Testis (tissue), 5 donors: ENCODE measurements around the gene KCTD5. TPM values are rescaled to one million over a fixed set of nuclear protein-coding genes. Genes with fewer than 3 reads are reported as not detected.
"Not testable (repeated sequence)": the region's sequence is repeated elsewhere in the genome, so short reads cannot be mapped to it uniquely, and the experiment has no call there.

Experiments used
- DNase-seq: peaks from one replicate; pipeline ENCODE4 v3.0.0-alpha.2; 2019
- H3K27ac ChIP-seq, 2 donors: fragments of 200-600 bp; sonication (generic); one replicate each; pipeline ENCODE4 v1.5.1; 2019
- H3K27me3 ChIP-seq: fragments of 200-600 bp; sonication (generic); one replicate; pipeline ENCODE4 v1.5.1; 2019
- H3K36me3 ChIP-seq: fragments of 200-600 bp; sonication (generic); one replicate; pipeline ENCODE4 v1.5.1; 2017; ENCODE audit warnings: low read depth; ENCODE audit errors: missing control alignments
- H3K4me1 ChIP-seq: fragments of 200-600 bp; sonication (generic); one replicate; pipeline ENCODE4 v1.5.1; 2019
- H3K4me3 ChIP-seq, 2 donors: fragments of 200-600 bp; sonication (generic); one replicate each; pipeline ENCODE4 v1.5.1; 2017 to 2019
- H3K9me3 ChIP-seq: fragments of 200-600 bp; sonication (generic); one replicate; pipeline ENCODE4 v1.5.1; 2017
- POLR2A ChIP-seq: fragments of 450-650 bp; IDR thresholded peaks from one replicate; pipeline ENCODE4 v1.6.1; 2017; ENCODE audit warnings: antibody characterized with exemption, mild to moderate bottlenecking, moderate library complexity
- WGBS, 2 donors: methylation state at CpG; one replicate each; pipeline ENCODE4 v1.1.5; 2018; 5-methylcytosine and 5-hydroxymethylcytosine counted together
- intact Hi-C: fragments of 100-400 bp; cut with DNase I; formaldehyde crosslinking; loops from one replicate; pipeline ENCODE4 v1.15.1; 2023; ENCODE audit warnings: low total_unique reads
- long read RNA-seq, 2 donors: transcript quantifications; one replicate each; lab custom pipeline, GENCODE V29; 2026
- polyA plus RNA-seq: library from polyadenylated mRNA; stranded (reverse); fragments of 350-450 nt; fragmentation: Illumina TruSeq; extraction: RNeasy Lipid Tissue Mini Kit (QIAGEN cat#74804); gene quantifications from one replicate; pipeline ENCODE4 v1.2.3, GENCODE V29; 2014; ENCODE audit warnings: low read depth, low replicate concordance; ENCODE audit not compliant: insufficient read depth
- total RNA-seq, 2 donors: library from RNA; depleted of rRNA; stranded (reverse); fragments of >200 nt; gene quantifications; one replicate each; pipeline ENCODE4 v1.2.3, GENCODE V29; 2016
- TF ChIP-seq, protein P1 (sequence below), 3 experiments: fragments of 450-650 bp in 2 of 3; fragments of 200-600 bp in 1 of 3; sonication (generic) in 1 of 3; IDR thresholded peaks; one replicate each; pipeline ENCODE4 v1.5.1; 2016 to 2019; ENCODE audit warnings: antibody characterized with exemption in 3 of 3, mild to moderate bottlenecking in 2 of 3, moderate library complexity in 1 of 3

KCTD5 gene, protein sequence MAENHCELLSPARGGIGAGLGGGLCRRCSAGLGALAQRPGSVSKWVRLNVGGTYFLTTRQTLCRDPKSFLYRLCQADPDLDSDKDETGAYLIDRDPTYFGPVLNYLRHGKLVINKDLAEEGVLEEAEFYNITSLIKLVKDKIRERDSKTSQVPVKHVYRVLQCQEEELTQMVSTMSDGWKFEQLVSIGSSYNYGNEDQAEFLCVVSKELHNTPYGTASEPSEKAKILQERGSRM
- 10 to 100 TPM; 63.9 to 72.2 TPM for total RNA-seq
- 33.3 TPM for polyA plus RNA-seq
- long read RNA-seq, donor 1, transcript KCTD5-201 (6 exons, 2,482 nt), result major isoform, 16 of 16 reads
- long read RNA-seq, donor 1, partial matches to known transcripts, result 0 of 16 reads
- long read RNA-seq, donor 1, other reads (novel, unspliced or antisense), result 0 of 16 reads
- long read RNA-seq, donor 2, transcript KCTD5-201 (6 exons, 2,482 nt), result major isoform, 8 of 8 reads
- long read RNA-seq, donor 2, partial matches to known transcripts, result 0 of 8 reads
- long read RNA-seq, donor 2, other reads (novel, unspliced or antisense), result 0 of 8 reads

GRCh38 chr16:2682209-2683021 lies at the start of gene KCTD5:
Gene KCTD5 (plus strand): TSS chr16:2682523. CDS start chr16:2682549, 26 bp downstream.
- DNase-seq, result peak; percentile 98
- WGBS, 2 donors, result 0 to 1% methylated on average over 4 to 61 of the region's 73 CpGs
- Histone ChIP-seq H3K36me3 (no peaks in the 10 kb centered on the region), H3K27ac (peak within 1 kb of the TSS; percentile 59 to 70), H3K27me3 (no peaks in the 10 kb centered on the region), H3K4me3 (peak within 1 kb of the TSS; percentile 95), H3K9me3 (no peaks in the 10 kb centered on the region), H3K4me1 (peaks cover 6% of the 10 kb centered on the region)
- intact Hi-C loops, result no loop called here
- TF ChIP-seq POLR2A, result peak; percentile 47
- TF ChIP-seq, protein P1, sequence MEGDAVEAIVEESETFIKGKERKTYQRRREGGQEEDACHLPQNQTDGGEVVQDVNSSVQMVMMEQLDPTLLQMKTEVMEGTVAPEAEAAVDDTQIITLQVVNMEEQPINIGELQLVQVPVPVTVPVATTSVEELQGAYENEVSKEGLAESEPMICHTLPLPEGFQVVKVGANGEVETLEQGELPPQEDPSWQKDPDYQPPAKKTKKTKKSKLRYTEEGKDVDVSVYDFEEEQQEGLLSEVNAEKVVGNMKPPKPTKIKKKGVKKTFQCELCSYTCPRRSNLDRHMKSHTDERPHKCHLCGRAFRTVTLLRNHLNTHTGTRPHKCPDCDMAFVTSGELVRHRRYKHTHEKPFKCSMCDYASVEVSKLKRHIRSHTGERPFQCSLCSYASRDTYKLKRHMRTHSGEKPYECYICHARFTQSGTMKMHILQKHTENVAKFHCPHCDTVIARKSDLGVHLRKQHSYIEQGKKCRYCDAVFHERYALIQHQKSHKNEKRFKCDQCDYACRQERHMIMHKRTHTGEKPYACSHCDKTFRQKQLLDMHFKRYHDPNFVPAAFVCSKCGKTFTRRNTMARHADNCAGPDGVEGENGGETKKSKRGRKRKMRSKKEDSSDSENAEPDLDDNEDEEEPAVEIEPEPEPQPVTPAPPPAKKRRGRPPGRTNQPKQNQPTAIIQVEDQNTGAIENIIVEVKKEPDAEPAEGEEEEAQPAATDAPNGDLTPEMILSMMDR (IDR thresholded peaks at IDR 0.05), result peak in 1 of 3 experiments; percentile 27

DNA sequence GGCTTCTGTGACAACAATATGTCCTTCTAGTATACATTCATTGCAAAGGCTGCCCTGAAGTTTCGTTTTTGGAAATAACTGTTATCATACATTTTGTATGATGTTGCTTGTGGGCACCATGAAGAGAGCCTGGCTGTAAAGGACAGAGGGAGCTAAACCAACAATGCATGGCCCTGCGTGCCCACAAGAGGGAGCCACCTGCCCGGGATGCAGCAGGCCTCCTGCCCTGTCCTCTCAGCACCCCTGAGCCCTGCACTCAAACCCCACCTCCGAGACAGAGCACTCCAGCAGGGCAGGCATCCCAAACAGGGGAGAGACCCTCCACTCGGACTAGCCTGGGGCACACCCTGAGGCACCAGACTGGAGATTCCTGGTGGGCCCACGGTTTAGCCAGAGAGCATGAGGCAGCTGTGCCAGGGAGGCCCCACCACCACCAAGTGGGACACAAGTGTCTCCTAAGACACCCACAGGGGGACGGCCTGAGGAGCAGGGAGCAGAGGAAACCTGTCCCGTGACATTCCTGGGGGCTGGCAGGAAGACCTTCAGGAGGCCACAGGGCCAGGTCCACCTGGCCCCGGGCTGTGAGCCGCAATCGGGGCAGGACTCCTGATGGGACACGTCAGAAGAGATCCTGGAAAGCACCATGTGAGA lies 43.1 kb upstream of the KCTD5 start:
- intact Hi-C loops, H3K27me3 ChIP-seq, H3K9me3 ChIP-seq, H3K4me3 ChIP-seq, H3K36me3 ChIP-seq, H3K4me1 ChIP-seq, H3K27ac ChIP-seq: not testable (repeated sequence)
- peak; percentile 57 for DNase-seq
- WGBS, 2 donors, result no CpG with 5 or more reads among the region's 12 CpGs

GRCh38 chr16:2639722-2640072 lies 42.6 kb upstream of the KCTD5 start:
- H3K4me1 ChIP-seq, DNase-seq, H3K27me3 ChIP-seq, H3K27ac ChIP-seq, intact Hi-C loops, H3K36me3 ChIP-seq, H3K9me3 ChIP-seq, H3K4me3 ChIP-seq: not testable (repeated sequence)
- WGBS, 2 donors, result 79 to 80% methylated on average over 3 to 6 of the region's 9 CpGs

DNA sequence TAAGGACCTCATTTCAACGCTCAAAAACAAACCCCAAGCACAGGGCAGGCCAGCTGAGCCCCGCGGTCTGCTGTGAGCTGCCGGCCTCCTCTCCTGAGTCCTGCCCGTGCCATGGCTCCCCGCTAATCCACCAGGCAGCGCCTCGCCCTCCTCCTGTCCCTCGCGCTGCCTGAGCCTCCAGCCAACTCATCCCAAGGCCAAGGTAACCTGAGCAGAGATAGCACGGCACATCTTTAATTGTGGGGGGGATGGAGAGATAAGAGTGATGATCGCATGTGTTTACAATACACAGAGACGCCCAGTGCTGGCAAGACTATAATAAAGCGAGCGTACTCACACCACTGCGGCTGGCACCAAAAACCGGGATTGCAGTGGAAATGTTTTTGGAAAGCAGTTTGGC lies 39.8 kb upstream of the KCTD5 start:
- DNase-seq, H3K36me3 ChIP-seq, H3K4me3 ChIP-seq, H3K27ac ChIP-seq, H3K27me3 ChIP-seq, H3K4me1 ChIP-seq, H3K9me3 ChIP-seq, intact Hi-C loops: not testable (repeated sequence)
- whole genome bisulfite sequencing, 2 donors, result no CpG with 5 or more reads among the region's 17 CpGs

DNA sequence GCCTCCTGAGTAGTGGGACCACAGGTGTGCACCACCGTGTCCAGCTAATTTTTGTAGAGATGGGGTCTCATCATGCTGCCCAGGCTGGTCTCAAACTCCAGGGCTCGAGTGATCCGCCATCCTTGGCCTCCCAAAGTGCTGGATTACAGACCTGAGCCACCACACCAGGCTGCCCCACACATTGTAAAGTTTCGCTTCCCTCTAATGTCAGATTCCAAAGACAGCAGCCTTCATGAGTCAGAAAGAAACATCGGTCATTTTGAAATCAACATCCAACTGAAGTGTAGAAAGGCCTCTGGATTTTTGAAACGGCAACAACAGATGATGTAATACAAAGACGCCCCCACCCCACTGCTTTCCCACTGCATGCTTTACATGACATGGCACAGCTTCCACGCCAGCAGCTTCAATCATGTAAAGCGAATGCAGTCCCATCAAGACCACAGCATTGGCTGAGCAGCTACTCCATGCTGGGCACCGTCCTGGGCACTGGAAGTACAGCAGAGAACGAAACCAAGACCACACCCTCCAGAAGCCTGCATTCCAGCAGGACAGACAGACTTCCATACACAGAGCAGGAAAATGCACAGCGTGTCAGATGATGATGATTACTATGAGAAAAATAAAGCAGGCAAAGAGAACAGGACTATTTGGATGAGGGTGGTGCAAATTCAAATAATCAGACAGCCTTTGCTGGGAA lies 37.4 kb upstream of the KCTD5 start:
- DNase-seq, H3K4me3 ChIP-seq, H3K27ac ChIP-seq, intact Hi-C loops, H3K4me1 ChIP-seq, H3K9me3 ChIP-seq, H3K27me3 ChIP-seq, H3K36me3 ChIP-seq: not testable (repeated sequence)
- no CpG with 5 or more reads among the region's 12 CpGs for WGBS, 2 donors

DNA sequence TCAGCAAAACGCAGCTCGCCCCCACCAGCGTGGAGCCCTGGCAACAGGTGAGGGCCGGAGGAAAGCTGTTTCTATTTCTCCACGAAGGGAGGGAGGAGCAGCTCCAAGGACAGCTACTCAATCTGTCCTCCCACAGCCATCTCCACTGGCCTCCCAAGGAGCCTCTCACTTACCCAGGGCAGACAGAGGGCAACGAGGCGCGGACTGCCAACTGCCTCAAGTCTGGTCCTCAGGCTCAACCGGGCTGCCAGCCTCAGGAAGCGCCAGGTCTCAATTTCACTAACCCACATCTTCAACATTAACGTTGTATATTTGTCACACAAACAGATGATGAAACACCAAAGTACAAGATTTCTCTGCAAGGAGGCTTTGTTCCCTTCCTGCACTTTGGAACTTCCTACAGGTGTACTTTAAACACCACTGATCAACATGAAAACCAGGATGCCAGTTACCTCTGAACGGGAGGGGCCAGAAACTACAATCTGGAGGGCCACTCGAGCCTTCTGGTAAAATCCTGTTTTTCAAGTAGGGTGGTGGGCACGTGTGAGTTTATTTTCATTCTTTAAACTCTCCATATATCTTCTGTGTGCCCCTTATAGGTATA lies 31.0 kb upstream of the KCTD5 start:
- H3K9me3 ChIP-seq, H3K27me3 ChIP-seq, H3K4me3 ChIP-seq, H3K27ac ChIP-seq, H3K36me3 ChIP-seq, H3K4me1 ChIP-seq, DNase-seq, intact Hi-C loops: not testable (repeated sequence)
- WGBS, 2 donors, result no CpG with 5 or more reads among the region's 14 CpGs

DNA sequence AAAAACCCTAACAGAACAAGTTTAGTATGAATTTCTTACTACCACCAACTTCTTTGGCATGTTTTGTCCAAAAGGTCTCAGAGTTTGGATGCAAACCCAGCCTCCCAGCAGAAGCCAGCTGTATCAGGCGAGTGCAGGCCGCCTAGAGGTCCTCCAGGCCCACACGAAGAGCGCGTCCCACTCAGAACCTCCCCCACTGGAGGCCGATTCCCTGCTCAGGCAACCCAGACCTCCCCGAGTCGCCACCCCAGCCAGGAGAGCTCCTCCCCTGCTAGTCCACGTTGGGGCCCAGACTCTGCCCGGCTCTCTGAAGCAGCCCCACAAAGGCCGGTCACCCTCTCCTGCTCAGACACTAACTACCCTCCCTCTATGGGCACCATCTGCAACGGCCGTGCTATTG lies 28.4 kb upstream of the KCTD5 start:
- H3K27me3 ChIP-seq, H3K9me3 ChIP-seq, H3K4me1 ChIP-seq, H3K36me3 ChIP-seq, H3K27ac ChIP-seq, H3K4me3 ChIP-seq, DNase-seq, intact Hi-C loops: not testable (repeated sequence)
- no CpG with 5 or more reads among the region's 13 CpGs for WGBS, 2 donors

GRCh38 chr16:2654949-2655348 lies 27.4 kb upstream of the KCTD5 start:
- intact Hi-C loops, H3K4me3 ChIP-seq: not testable (repeated sequence)

More at GRCh38 chr16:2654949-2655348, 27.4 kb upstream of the KCTD5 start:
- not testable (repeated sequence) for H3K9me3 ChIP-seq, H3K27me3 ChIP-seq, H3K36me3 ChIP-seq, DNase-seq, H3K4me1 ChIP-seq, H3K27ac ChIP-seq
- 89% methylated on average over 1 of the region's 8 CpGs; no CpG with 5 or more reads in 1 of the 2 donors for WGBS, 2 donors
